ENCODE results near the gene KIZ. TPM values are rescaled to one million over a fixed set of nuclear protein-coding genes. Genes with fewer than 3 reads are reported as not detected.

The KIZ gene
- total and polyA plus RNA-seq, 11 donors: 8.8 to 31.2 (median 23.6) TPM

GRCh38 chr20:21269772-21270171 is 143.9 kb downstream of the KIZ start:
- WGBS, 4 donors: 39 to 50% (median 47%) methylated on average over 2 of the region's 2 CpGs
- TF ChIP-seq POLR2A (IDR thresholded peaks at IDR 0.05) (no peak), CTCF (IDR thresholded peaks at IDR 0.05) (no peak)

GRCh38 chr20:21270806-21271205 is 144.9 kb downstream of the KIZ start:
- no peak for ATAC-seq
- Histone ChIP-seq H3K36me3 (no peaks in the 10 kb centered on the region), H3K4me3 (no peak overlapping the region), H3K4me1 (no peaks in the 10 kb centered on the region), H3K9me3 (peaks cover 0 to 11% (median 0%) of the 10 kb centered on the region in 12 donors), H3K27me3 (peaks cover 0 to 13% (median 0%) of the 10 kb centered on the region in 9 donors), H3K27ac (no peak overlapping the region)
- DNase-seq: no peak
- intact Hi-C loops (cut with DNase I): no loop called here
- WGBS, 4 donors: 87 to 92% (median 91%) methylated on average over 8 of the region's 8 CpGs
- TF ChIP-seq POLR2A (IDR thresholded peaks at IDR 0.05): no peak
- TF ChIP-seq CTCF (IDR thresholded peaks at IDR 0.05): no peak

More at GRCh38 chr20:21269772-21270171, 143.9 kb downstream of the KIZ start:
- Histone ChIP-seq H3K36me3 (no peaks in the 10 kb centered on the region), H3K4me1 (no peaks in the 10 kb centered on the region), H3K27me3 (peaks cover 0 to 13% (median 0%) of the 10 kb centered on the region in 9 donors), H3K9me3 (peaks cover 0 to 11% (median 0%) of the 10 kb centered on the region in 12 donors), H3K27ac (no peak overlapping the region), H3K4me3 (no peak overlapping the region)
- no peak for ATAC-seq
- intact Hi-C loops (cut with DNase I): no loop called here
- DNase-seq: no peak

- no peaks in the 10 kb centered on the region for H3K4me1 ChIP-seq
- DNase-seq (no peak), ATAC-seq (no peak)
- H3K27ac ChIP-seq: no peak overlapping the region
- peaks cover 0 to 11% (median 0%) of the 10 kb centered on the region in 12 donors for H3K9me3 ChIP-seq
- TF ChIP-seq POLR2A (IDR thresholded peaks at IDR 0.05) (no peak), CTCF (IDR thresholded peaks at IDR 0.05) (no peak)
- no peak overlapping the region for H3K4me3 ChIP-seq
- no peaks in the 10 kb centered on the region for H3K36me3 ChIP-seq
- peaks cover 0 to 13% (median 0%) of the 10 kb centered on the region in 9 donors for H3K27me3 ChIP-seq
- intact Hi-C loops (cut with DNase I): no loop called here
Observed at GRCh38 chr20:21272279-21272678, 146.4 kb downstream of the KIZ start.

GRCh38 chr20:21272679-21273078 is 146.8 kb downstream of the KIZ start:
- Histone ChIP-seq H3K36me3 (no peaks in the 10 kb centered on the region), H3K9me3 (peaks cover 0 to 11% (median 0%) of the 10 kb centered on the region in 12 donors), H3K27me3 (peaks cover 0 to 13% (median 0%) of the 10 kb centered on the region in 9 donors), H3K4me3 (no peak overlapping the region), H3K27ac (no peak overlapping the region), H3K4me1 (no peaks in the 10 kb centered on the region)
- WGBS, 4 donors: 72 to 84% (median 79%) methylated on average over 3 of the region's 3 CpGs
- TF ChIP-seq CTCF (IDR thresholded peaks at IDR 0.05): no peak
- TF ChIP-seq POLR2A (IDR thresholded peaks at IDR 0.05): no peak
- intact Hi-C loops (cut with DNase I): no loop called here
- ATAC-seq (no peak), DNase-seq (no peak)

Measured in heart left ventricle (tissue), 16 donors.